NCI-H69 (cell line): ENCODE results near the gene ZBTB5.
"Not testable (repeated sequence)": the region's sequence is repeated elsewhere in the genome, so short reads cannot be mapped to it uniquely, and the experiment has no call there.

Experiments
- DNase-seq: peaks from one replicate; lab custom pipeline; 2025; lab: John Stamatoyannopoulos, UW

Gene ZBTB5

DNA sequence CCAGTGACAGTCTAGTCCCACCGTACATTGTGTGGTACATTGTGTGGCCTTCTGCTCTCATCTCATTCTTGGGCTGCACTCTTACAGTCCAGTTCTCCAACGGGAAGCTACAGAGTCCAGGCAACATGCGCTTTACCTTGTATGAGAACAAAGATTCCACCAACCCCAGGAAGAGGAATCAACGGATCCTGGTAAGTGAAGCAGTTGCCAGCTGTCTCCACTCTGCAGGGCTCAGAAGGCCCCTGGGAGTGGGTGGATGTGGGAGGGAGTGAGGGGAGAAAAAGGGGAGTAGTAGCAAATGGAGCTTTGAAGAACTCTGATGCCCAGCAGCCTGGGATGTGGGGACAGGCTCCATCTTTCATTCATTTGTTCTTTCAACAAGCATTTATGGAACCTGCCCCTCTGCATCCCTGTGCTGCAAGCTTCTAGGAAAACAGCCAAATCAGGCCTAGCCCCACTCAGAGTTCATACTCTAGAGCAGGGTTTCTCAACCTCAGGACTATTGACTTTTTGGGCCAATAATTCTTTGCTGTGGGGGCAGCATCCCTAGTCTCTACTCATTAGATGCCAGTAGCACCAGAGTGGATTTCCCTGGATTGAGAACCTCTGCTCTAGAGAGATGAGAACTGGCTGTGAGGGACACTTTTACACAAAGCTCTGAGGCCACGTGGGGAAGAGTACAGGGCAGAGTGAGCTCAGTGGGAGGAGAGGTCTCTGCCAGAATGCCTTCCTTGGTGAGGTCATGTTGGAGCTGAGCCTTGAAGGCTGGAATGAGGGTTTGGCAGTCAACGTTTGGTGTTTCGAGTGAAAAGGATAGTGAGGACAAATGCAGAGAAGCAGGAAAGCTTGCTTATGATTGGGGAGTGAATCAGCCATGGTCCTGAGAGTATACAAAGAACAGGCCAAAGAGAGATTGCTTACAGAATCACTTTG is 21.6 kb upstream of the ZBTB5 start:
- peak; percentile 55 for DNase-seq

DNA sequence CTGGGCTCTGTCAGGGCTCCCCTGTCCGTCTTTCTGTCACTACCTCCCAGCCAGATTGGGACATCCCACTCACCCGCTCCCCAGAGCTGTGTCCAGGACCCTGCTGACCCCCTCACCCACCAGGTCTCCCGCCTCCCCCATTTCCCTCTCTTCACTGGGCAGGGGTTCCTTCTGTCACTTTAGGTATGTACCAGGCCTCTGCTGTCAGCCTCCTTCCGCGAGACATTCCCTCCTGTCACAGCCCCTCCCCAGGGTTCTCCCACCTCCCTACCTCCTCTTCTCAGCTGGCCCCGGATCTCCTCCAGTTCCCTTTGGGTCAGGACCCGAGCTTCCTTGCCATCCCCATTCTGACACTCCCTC is 21.0 kb upstream of the ZBTB5 start:
- peak; percentile 55 for DNase-seq

DNA sequence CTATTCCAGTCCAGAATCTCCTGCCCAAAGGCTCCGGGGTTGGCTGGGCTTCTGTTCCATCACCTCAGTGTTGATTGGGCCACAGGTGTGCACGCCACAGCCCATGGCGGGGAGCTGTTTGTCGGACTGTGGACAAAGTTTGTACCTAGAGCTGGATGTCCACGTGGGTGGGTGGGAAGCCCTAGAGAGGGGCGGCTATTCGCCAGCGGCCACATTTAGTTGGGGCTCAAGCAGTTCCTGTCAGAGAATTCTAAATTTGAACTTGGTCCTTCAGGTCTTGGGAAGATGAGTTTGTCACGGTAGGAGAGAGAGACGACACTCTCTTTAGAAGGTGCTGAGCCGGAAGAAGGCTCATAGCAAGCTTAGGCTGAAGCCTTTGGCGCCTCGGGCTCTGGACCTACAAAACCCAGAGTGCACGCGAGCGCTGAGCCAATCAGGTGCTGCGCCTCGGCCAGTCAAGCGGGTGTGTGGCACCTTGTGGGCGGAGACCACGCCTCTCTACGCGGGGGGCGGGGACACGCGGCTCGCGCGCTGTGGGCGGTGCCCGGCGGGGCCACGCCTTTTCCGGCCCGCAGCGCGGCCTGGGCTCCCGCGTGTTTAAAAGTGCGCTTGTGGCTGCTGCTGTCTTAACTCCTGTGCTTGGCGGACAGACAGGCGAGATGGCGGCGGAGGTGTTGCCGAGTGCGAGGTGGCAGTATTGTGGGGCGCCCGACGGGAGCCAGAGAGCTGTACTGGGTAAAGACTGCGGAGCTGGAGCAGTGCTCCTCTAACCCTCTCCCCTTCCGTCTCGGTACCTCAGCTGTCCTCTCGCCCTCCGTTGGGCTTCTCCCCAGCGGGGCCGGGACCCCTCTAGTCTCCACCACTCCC is 20.4 kb upstream of the ZBTB5 start, which contains the start of gene POLR1E:
Gene POLR1E (plus strand): TSS at position 560 of the 867 bp plus-strand sequence. CDS start 100 bp downstream, at position 660.
- peak; percentile 99 for DNase-seq

DNA sequence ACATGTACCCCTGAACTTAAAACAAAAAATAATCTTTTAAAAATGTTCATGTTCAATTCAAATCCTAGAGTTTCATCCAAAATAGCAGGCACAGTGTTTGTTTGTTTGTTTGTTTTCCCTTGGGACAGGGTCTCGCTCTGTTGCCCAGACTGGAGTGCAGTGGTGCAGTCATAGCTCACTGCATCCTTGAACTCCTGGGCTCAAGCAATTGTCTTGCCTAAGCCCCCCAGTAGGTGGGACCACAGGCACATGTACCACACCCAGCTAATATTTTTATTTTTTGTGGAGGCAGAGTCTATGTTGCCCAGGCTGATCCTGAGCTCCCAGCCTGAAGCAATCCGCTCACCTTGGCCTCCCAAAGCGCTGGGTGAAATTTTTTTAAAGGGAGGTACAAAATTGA is 15.5 kb upstream of the ZBTB5 start:
- no peak for DNase-seq

DNA sequence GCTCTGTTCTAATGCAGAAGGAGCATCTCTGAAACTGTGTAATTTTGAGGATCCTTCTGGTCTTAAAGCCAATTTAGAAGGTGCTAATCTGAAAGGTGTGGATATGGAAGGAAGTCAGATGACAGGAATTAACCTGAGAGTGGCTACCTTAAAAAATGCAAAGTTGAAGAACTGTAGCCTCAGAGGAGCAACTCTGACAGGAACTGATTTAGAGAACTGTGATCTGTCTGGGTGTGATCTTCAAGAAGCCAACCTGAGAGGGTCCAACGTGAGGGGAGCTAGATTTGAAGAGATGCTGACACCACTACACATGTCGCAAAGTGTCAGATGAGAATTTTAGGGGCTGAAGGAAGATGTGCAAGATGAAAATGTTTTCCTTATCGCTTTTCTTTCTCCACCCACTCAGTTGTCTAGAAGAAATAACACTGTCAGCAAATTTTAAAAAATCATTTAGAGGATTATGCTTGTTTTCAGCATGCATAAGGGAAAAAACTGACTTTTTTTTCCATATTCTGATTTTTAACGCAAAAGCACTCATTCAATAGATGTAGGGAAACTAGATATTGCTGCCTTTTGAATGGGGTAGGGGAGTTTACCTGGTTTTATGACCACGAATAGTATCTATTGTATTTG is 12.9 kb upstream of the ZBTB5 start:
- DNase-seq, result not testable (repeated sequence)

DNA sequence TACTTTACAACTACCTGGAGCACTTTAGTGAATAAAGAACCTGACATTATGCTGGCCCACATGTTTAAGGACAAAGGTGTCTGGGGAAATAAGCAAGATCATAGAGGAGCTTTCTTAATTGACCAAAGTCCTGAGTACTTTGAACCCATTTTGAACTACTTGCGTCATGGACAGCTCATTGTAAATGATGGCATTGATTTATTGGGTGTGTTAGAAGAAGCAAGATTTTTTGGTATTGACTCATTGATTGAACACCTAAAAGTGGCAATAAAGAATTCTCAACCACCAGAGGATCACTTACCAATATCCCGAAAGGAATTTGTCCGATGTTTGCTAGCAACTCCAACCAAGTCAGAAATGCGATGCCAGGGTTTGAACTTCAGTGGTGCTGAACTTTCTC is 12.2 kb upstream of the ZBTB5 start:
- DNase-seq, result not testable (repeated sequence)

DNA sequence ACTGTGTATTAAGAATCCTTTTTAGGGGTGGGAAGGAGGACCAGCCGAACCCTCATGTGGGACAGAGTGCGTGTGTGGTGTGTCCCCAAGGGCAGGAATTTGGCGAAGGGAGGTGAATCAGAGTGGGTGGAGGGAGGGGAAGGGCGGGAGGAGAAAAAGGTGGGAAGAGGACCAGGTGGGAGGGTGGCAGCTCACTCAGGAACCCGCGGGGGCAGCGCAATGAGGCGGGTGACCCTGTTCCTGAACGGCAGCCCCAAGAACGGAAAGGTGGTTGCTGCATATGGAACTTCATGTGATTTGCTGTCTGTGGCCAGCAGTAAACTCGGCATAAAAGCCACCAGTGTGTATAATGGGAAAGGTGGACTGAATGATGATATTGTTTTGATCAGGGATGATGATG is 11.7 kb upstream of the ZBTB5 start:
- no peak for DNase-seq

DNA sequence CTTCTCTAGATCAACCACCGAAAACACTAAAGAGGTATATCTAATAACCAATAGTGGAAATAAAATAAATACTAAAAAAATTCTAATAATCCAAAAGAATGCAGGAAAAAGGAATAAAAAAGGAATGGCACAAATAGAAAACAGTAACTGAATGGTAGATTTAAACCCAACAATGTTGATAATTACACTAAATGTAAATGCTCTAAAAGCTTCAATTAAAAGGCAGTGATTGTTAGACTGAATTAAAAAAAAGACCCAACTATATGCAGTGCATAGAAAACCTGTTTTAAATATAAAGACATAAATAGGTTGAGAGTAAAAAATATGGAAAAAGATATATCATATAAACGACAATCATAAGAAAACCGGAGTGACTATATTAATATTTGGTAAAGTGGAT is 9.2 kb upstream of the ZBTB5 start:
- DNase-seq, result no peak

DNA sequence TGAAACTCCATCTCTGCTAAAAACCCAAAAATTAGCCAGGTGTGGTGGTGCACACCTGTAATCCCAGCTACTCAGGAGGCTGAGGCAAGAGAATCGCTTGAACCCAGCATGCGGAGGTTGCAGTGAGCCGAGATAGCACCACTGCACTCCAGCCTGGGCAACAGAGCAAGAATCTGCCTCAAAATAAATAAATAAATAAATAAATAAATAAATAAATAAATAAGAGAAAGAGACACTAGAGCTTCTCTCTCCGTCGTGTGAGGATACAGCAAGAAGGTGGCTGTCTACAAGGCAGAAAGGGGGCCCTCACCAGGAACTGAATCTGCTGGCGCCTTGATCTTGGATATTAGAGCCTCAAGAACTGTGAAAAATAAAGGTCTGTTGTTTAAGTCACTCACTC is 8.7 kb upstream of the ZBTB5 start:
- DNase-seq, result not testable (repeated sequence)

DNA sequence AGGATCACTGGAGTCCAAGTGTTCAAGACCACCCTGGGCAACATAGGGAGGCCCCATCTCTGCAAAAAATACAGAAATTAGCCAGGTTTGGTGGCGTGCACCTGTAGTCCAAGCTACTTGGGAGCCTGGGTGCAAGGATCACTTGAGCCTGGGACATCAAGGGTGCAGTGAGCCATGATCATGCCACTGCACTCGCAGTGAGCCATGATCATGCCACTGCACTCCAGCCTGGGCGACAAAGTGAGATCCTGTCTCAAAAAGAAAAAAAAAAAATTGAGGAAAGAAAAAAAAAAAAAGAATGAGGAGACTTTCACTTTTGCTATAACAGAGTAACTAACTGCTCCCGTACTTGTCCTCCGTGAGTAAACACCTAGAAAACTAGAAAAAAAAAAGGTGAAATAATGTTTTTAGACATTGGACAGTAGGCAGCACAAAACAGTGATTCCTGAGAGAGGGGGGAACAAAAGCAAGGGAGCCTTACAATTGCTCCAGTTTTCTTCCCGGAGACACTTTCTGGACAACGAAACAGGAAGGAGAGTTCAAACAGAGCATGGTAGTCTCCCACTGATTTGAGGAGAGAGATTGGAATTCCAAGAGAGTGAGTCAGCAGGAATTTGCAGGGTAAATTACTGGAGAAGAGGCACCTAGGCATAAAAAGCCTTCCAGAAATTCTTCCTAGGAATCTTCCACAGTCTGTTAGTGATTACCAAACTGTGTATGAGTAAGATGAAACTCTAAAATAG is 6.9 kb upstream of the ZBTB5 start:
- DNase-seq, result peak; percentile 50

DNA sequence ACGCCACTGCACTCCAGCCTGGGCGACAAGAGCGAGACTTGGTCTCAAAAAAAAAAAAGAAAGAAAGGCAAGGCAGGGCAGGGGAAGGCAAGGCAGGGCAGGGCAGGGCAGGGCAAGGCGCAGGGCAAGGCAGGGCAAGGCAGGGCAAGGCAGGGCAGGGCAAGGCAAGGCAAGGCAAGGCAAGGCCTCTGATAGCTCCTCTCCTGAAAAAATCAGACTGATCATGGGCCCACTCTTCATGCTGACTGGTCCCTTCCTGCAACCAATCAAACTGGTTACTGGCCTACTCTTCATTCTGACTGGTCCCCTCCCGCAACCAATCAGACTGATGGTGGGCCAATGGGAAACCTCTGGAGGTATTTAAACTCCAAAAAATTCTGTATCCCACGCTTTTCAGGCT is 3.4 kb upstream of the ZBTB5 start:
- no peak for DNase-seq

DNA sequence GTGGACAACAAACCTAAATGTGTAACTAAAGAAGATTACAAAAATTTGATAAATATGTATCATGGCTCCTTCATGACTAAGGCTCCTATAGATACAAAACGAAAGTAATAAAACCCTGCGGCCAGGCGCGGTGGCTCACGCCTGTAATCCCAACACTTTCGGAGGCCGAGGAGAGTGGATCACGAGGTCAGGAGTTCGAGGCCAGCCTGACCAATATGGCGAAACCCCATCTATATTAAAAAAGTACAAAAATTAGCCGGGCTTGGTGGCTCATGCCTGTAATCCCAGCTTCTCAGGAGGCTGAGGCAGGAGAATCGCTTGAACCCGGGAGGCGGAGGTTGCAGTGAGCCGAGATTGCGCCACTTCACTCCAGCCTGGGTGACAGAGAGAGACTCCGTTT is 2.3 kb upstream of the ZBTB5 start:
- not testable (repeated sequence) for DNase-seq

DNA sequence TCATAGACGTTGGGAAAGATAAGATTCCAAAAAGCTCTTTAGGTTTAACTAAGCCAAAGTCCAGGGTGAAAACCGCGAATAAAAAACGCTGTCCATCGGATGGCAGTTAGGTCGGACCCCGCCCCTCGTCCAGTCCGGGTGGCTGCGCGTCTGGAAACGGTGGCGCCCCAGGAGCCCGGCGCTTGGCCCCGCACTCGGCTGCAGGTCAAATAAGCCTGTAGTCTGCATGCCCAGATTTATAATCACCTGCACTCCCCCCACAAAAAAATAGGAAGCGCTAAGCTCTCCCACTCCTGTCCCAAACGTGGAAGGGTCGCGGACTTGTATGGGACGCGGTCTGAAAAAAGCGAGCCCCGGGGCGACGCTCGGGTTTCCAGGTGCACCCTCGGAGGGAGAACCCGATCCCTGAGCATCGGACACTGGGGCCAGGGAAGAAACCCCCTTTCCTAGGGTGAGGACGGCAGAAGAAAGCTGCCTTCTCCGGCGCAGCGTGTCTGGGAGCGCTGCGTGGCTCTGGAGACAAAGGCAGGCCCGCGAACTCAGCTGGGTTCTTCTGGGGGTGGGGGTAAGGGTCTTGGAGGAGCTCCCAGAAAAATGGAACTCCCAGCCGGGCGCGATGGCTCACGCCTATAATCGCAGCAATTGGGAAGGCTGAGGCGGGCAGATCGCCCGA is 923 bp upstream of the ZBTB5 start:
- peak; percentile 97 for DNase-seq

DNA sequence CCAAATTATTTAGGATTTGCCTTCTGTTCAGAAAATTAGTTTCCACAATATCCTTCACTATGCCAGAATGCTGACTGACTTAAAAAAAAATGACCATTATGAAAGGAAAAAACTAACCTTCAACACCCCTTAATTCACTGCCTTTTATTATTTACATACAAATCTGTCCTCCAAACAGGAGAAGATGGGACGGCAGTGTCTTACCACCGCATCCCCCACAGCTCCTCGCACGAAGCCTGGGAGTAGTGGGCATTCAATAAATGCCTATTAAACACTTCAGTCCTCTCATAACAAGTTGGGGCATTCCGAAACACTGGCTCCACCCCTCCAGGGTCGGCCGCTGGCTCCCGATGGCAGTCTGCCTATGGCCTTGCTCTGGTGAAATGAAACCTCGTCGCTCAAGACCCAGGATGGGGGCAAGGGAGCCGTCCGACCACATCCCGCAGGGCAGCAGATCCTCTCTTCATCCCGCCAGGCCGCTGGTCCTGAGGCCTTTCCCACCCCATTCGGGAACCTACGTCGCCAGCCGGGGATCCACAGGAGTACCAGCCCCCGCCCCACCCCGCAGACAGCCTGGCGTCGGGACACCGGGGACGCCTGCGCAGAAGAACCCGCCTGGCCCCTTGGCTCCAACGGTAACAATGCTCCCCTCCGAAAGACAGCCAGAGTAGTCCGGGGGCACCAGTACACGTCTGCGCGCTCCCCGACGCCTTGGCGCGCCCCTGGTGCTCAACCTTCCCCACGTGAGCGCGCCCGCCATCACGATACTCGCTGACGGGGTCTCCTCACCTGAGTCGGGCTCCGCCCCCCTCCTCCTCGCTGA is 613 bp downstream of the ZBTB5 start:
- DNase-seq, result no peak

DNA sequence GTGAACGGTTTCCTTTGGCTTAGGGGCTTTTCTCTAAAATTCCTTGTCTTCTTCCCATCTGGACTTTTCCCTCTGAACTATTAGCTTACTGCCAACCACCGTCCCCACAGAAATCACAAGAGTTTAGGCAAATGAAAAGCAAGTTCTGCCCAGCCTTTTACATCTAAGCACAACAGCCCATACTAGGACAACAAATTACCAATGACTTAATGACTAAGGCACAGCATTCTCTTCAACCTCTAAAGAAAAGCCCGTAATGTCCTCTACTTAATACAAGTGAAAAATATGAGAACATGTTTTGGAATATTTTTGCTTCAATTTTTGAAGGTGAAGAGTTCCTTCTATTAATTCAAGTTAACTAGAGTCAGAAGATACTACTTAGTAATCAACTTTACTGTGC is 1.2 kb downstream of the ZBTB5 start:
- peak; percentile 13 for DNase-seq

DNA sequence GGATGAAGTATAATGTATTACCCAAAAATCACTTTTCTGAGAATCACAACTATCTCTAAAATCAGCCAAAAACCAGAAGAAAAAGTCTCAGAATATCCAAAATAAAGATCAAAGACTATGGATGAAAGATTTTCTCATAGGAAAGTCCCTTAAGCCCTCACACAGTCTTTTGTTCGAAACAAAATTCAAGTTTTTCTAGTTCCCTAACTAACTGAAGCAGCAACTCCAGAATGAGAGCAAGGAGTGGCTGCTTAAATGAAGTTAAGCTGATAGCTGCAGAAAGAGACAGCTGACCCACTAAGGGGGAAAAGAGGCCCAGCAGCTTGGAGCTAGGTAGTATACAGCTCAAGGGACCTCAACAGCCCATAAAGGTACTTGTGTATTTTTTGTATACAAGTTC is 8.4 kb downstream of the ZBTB5 start:
- DNase-seq, result no peak

DNA sequence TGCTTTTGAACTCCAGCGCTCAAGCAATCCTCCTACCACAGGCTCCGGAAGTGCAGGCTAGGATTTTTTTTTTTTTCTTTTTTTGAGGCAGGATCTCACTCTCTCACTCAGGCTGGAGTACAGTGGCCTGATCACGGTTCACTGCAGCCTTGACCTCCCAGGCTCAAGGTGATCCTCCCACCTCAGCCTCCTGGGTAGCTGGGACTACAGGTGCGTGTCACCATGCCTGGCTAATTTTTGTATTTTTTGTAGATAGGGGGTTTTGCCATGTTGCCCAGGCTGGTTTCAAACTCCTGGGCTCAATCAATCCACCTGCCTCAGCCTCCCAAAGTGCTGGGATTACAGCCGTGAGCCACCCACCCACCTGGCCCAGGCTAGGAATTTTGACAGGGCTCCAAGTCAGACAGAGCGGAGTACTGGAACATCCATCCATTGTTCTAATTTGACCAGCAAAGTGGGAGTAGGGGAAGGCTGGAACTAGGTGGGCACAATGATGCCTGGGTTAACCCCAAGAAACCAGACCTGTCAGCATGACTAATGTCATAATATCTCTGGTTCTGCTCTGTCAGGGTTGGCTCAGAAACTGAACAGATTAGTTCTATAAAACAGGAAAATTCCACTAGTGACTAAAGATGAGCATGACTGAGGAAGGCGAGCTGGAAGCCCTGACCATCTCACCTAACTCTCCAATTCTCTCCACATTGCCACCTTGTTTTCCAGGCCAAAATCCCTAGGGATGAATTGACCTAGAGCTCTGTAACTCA is 9.2 kb downstream of the ZBTB5 start:
- DNase-seq, result no peak

DNA sequence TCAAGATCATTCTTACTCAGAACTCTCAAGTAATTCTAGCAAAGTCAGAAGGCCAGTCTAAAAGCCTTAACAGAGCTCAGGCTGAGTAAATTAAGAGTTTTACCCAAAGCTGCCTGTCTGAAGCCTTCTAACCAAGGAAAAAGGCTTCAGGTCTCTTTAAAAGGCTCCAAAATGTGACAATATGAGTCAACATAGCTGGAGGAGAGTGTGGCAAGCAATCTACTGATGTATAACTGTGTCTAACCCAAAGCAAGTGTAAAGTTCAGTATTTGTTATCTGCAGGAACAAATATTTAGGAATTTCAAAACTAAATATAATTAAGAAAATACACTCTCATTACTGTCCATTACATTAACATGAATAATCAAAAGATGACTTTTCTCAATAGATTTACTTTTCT is 11.0 kb downstream of the ZBTB5 start:
- DNase-seq, result peak; percentile 32

DNA sequence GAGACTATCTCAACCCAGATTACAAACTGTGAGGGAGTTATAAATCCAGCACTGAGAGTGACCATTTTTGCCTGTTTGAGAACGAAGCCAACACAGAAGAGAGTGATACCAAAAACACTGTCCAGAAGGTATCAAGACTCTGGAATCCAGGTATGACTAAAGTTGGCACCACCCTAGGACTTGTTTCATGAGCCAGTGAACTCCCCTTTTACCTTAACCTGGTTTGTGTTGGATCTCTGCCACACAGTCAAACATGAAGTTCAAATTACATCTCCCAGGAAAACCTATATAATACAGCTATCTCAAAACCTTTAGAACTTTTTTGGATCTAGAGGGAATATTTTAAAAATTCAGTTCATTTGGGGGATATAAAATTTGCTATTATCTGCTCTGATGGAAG is 11.4 kb downstream of the ZBTB5 start:
- DNase-seq, result peak; percentile 73
